ENCODE results near the gene TBC1D26. TPM values are rescaled to one million over a fixed set of nuclear protein-coding genes. Genes with fewer than 3 reads are reported as not detected.
"Not testable (repeated sequence)": the region's sequence is repeated elsewhere in the genome, so short reads cannot be mapped to it uniquely, and the experiment has no call there.

TBC1D26 gene
- under 0.01 TPM in 1 of 2 replicates, not detected in the other for total RNA-seq

DNA sequence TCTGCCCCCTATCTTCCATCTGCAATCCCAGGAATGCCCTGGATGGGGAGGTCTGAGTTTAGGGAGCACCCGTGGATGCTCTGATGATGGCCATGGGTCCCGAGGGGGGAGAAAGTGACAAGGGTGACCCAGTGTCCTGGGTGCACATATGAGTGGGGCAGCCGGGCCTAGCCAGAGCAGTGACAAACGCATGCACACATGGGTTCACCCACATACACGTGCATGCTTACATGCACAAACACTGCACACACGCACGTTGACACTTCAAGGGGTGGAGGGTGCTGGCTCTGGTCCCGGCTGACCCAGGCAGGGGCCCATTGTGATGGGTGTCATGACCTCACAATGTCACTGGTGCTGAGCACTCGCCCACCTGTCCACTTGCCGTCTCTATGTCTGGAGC lies at the start of gene TBC1D26:
TBC1D26 (plus strand) TSS at position 384 of the 400 bp plus-strand sequence. CDS start 3,066 bp downstream, outside the sequence.
- H3K4me3 ChIP-seq (ENCODE audit: low read depth, low read length); DNase-seq (ENCODE audit: low read depth): not testable (repeated sequence)

DNA sequence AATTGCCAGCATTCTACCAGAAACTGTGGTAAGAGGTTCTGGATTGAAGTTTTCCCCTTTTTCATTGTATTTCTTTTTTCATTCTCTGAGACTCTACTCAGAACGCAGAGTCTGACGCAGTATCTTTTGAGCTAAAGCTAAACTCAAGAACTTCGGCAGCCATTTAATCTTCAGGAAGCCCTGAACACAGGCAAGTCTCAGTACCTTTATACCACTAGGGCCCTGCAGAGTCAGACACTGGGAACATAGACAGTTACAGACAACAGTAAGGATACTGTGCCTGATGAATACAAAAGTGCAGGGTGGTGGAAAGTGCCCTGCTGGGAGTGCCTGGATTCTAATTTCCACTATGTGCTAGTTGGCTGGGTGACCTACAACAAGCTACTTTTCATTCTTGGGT lies 48.9 kb upstream of the TBC1D26 start:
- not testable (repeated sequence) for DNase-seq (ENCODE audit: low read depth); H3K4me3 ChIP-seq (ENCODE audit: low read depth, low read length)

DNA sequence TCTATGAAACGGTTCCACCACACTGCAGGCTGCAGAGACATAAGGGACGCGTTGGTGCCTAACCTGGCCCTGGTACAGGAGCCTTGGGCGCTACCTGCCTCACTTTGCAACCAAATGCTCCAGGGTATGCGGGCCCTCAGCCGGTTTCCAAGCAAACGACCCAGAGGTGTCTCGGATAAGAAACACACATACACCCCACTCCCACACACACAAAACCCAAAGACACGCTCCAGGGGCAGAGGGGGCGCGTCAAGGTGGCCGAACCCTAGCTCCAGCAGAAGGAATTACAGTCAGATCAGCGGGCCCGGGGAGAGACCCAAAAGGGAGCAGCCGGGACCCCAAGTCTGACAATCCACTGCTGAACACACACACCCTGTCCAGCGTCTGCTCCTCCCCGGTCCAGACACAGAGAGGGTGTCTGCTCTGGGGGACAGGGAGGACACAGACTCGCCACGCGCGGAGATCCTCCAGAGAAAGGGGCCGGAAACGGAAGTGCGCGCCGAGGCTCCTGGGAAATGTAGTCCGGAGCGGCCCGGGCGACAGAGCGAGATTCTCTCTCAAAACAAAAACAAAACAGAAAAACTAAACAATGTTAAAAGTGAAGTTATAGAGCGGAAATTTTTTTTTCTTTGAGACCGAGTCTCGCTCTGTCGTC lies 48.1 kb upstream of the TBC1D26 start, which contains the start of gene TRIM16:
TRIM16 (minus strand) TSS at position 488 of the 655 bp plus-strand sequence. CDS start 32,702 bp downstream, outside the sequence.
- peak within 1 kb of the TSS; percentile 71 for H3K4me3 ChIP-seq (ENCODE audit: low read depth, low read length)
- DNase-seq (ENCODE audit: low read depth), result peak; percentile 52

DNA sequence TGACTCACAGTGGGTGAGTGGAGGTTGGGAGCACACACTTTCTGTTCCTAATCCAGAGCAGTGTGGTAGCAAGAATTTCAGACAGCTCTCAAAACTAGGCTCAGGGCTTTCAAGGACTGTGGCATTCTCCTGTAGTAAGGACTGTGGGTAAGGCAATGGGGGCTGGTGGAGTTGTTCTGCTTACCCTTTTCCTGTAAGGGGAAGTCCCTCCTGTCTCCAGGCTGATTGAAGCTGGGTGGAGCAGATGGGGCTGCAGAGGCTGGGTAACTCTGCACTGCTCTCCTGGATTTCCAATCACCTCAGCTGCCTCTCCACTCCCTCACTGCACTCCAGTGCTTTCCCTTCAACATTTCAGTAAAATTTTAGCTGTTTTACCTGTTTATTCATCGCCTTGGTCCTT lies 44.6 kb upstream of the TBC1D26 start:
- not testable (repeated sequence) for DNase-seq (ENCODE audit: low read depth); H3K4me3 ChIP-seq (ENCODE audit: low read depth, low read length)

DNA sequence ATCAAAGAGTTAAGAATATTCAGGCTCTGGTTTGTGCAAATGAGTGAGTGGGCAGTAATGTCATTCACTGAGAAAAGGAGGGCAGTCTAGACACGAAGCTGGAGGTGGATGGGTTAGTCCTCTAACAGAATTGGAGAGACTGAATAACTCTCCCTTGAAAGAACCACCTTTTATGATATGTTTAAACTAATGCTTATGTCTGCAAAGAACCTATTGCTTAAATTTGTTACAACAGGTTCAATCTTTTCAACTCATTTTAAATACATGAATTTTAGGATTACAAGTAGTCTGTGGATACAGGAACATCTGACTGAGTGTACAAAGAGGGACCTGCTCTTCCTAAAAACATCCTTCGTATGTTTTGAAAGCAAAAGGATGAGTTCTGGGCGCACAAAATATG lies 33.1 kb upstream of the TBC1D26 start:
- peak overlapping the region; percentile 61 for H3K4me3 ChIP-seq (ENCODE audit: low read depth, low read length)
- not testable (repeated sequence) for DNase-seq (ENCODE audit: low read depth)

DNA sequence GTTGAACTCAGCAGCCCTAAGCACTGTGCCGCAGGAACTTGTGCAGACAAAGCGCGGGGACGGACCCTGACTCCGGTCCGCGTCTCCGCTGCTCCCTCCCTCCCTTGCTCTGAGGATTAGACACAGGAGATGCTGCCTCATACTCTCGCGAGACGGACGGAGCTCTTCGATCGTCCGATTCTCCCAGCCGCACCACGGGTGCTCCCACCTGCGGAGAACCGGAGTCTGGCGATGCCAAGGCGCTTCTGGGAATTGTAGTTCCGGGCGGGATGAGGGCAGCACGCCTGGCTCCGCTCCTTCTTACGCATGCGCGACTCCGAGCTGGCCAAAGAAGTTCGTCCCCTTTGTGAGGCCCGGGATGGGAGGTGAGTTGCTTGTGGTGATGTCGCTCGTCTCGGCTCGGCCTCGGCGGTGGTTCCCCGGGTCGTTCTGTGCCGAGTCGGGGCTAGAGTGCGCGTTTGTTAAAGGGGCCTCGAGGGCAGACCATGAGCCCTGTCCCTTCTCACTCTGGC lies 32.6 kb upstream of the TBC1D26 start, which contains the start of gene ZNF286A:
ZNF286A (plus strand) TSS at position 340 of the 512 bp plus-strand sequence. CDS start 578 bp downstream, outside the sequence.
- peak within 1 kb of the TSS; percentile 61 for H3K4me3 ChIP-seq (ENCODE audit: low read depth, low read length)
- DNase-seq (ENCODE audit: low read depth), result peak; percentile 99

DNA sequence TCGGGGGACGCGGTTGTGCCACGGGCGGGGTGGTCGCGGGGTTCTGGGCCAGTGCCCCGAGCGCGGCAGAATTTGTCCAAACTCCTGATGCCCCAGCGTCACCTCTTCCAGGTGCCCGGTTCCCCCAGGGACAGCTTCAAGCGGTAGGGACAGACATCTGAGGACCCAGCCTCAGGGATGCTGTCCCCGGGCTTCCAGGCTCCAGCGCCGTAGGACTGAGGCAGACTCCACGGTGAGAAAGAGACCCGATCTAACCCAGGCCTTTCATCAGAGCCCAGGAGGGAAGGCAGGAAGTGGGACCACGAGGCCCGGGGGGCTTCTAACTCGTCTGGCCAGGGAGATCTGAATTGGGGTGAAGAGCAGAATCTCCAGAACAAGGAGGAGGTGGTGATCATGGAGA lies 32.1 kb upstream of the TBC1D26 start:
- H3K4me3 ChIP-seq (ENCODE audit: low read depth, low read length), result peak overlapping the region; percentile 61
- not testable (repeated sequence) for DNase-seq (ENCODE audit: low read depth)

DNA sequence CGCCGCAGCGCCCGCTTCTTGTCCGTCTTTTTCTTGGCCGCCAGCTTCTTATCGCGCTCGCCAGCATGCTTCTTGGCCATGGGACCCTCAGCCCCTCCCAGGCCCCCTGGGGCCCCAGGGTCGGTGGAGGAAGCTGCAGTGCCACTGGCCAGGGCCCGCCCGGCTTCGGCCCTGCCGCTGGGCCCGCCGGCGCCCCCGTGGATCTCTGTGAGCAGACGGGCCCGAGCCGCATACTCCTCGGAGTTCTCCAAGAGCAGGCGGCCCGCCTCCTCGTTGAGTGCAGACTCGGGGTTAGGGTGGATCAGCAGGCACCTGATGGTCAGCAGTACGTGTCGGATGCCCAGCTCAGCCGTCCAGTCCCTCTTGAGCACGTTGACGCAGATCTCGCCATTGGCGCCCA lies 27.8 kb upstream of the TBC1D26 start:
- not testable (repeated sequence) for H3K4me3 ChIP-seq (ENCODE audit: low read depth, low read length); DNase-seq (ENCODE audit: low read depth)

DNA sequence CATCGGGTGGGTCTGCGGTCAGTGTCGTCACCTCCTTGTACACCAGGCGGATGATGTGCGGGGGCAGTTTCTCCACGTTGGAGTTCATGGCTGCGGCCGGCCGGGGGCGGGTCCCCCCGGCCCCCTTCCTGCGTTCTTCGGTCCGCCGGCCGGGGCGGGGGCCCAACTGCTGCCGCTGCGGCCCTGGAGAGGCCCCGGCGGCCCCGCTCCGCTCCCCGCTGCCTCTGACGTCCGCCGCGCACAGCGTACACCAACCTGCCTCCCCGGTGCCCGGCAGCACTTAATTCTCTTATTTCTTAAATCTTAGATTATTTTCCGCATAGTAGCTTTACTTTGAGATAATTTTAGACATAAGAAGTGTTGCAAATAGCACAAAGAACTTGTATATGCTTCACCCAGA lies 27.3 kb upstream of the TBC1D26 start:
- not testable (repeated sequence) for H3K4me3 ChIP-seq (ENCODE audit: low read depth, low read length); DNase-seq (ENCODE audit: low read depth)

DNA sequence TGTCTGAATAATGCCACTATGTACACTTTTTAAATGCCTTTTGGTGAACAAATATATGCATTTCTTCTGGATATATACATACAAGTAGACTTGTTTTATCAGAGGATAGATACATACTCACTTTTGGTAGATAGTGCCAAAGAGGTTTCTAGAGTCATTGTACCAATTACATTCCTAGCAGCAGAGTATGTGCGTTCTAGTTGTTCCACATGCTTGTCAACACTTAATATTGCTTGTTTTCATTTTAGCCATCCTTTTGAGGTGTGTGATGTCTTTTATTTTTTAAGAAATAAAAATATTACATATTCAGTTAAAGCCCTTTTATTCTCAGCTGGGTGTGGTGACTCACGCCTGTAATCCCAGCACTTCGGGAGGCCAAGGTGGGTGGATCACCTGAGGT lies 23.2 kb upstream of the TBC1D26 start:
- not testable (repeated sequence) for H3K4me3 ChIP-seq (ENCODE audit: low read depth, low read length); DNase-seq (ENCODE audit: low read depth)

DNA sequence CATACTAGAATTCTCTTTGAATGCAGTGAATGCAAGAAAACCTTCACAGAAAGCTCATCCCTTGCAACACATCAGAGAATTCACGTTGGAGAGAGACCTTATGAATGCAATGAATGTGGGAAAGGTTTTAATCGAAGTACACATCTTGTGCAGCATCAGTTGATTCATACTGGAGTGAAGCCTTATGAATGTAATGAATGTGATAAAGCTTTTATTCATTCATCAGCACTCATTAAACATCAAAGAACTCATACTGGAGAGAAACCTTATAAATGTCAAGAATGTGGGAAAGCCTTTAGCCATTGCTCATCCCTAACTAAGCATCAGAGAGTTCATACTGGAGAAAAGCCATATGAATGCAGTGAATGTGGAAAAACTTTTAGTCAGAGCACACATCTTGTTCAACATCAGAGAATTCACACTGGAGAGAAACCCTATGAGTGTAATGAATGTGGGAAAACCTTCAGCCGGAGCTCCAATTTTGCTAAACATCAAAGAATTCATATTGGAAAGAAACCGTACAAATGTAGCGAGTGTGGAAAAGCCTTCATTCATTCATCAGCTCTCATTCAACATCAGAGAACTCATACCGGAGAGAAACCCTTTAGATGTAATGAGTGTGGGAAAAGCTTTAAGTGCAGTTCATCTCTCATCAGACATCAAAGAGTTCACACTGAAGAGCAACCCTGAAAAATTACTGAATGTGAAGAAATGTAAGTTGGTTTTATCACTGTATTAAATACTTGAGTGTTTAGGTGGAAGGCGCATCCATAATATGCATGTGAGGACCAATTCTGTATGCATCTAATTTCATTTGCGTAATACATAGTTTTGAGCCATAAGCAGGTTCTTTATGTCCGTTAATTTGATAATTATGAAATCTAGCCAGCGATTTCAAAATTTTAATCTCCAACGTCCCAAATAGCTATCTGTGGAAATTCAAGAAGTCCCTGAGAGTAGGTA lies 15.2 kb upstream of the TBC1D26 start:
- H3K4me3 ChIP-seq (ENCODE audit: low read depth, low read length); DNase-seq (ENCODE audit: low read depth): not testable (repeated sequence)

DNA sequence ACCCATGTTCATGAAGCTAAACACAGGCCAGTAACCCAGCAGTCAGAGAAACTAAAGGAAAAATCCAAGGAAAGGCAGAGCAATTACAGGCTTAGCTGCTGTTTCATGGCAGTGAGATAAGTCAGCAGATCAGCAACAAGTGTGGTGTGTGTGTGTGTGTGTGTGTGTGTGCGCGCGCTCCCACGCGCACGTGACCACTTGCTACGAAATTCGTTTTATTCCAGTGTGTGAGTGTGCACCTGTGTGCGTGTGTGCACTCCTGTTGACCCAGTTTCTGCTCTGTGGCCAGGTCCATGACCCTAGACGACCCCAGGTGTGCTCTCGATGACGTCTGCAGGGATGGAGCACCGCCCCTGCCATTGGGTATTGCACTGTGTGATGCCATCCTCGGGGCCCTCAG lies 1.5 kb upstream of the TBC1D26 start:
- not testable (repeated sequence) for DNase-seq (ENCODE audit: low read depth); H3K4me3 ChIP-seq (ENCODE audit: low read depth, low read length)

DNA sequence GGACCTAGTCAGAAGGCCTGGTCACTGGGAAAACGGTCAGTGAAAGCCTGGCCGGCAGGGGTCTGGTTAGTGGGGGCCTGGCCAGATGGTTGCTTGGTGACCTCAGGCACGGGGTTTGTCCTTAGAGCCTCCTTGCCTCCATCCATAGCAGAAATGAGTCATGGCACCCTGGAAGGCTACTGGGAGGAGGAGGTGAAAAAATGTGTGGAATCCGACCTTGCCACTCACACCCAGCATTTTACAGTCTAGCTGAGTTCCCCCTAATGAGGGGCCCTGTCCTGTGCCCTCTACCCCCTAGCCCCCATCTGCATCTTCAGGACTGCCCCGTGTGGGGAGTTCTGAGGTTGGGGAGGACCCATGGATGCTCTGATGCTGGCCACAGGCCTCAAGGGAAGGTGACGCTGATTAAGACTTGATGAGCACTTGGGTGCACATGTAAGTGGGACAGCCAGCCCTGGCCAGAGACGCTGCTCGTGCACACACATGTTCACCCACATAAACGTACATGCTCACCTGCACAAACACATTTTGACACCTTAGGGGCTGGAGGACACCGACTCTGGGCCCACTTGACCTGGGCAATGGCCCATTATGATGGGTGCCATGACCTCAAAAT lies 1.2 kb downstream of the TBC1D26 start:
- not testable (repeated sequence) for DNase-seq (ENCODE audit: low read depth); H3K4me3 ChIP-seq (ENCODE audit: low read depth, low read length)

DNA sequence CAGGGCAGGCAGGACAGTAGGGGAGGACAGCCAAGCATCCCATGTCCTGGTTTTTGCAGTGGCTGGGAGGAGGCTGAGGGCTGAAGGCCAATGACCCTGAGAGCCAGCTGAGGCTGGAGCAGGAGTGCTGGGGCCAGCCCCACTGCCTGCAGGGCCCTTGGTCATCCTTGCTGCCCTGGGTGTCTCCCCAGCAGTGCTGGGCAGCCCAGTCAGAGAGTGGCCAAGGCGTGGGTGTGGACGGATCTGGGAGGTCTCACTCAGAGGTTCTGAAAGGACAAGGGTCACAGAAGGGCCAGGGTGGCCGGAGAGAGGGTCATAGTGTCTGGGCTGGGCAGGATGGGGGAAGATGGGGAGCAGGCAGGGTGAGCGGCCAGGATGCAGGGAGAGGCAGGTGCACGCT lies 4.5 kb downstream of the TBC1D26 start:
- not testable (repeated sequence) for DNase-seq (ENCODE audit: low read depth); H3K4me3 ChIP-seq (ENCODE audit: low read depth, low read length)
